Prostate gland (tissue), 2 donors: ENCODE measurements around the gene ADGRF5. TPM values are rescaled to one million over a fixed set of nuclear protein-coding genes. Genes with fewer than 3 reads are reported as not detected.

ENCODE experiments used
- DNase-seq: peaks from one replicate; pipeline ENCODE4 v3.0.0-alpha.2; 2019; ENCODE audit warnings: low spot score
- H3K27ac ChIP-seq, 2 donors: fragments of 200-600 bp; sonication (generic); 2 replicates each; pipeline ENCODE4 v1.5.1; 2017 to 2019
- H3K27me3 ChIP-seq: fragments of 200-600 bp; sonication (generic); replicated peaks from 2 replicates; pipeline ENCODE4 v1.5.1; 2019; ENCODE audit not compliant: insufficient read depth
- H3K36me3 ChIP-seq, 2 donors: fragments of 200-600 bp; sonication (generic); 1 replicate in 1 of 2; 2 replicates in 1 of 2; pipeline versions ENCODE4 v1.5.1 to v1.8.1; 2017 to 2019
- H3K4me1 ChIP-seq: fragments of 200-600 bp; sonication (generic); replicated peaks from 2 replicates; pipeline ENCODE4 v1.5.1; 2019
- H3K4me3 ChIP-seq, 2 donors: fragments of 200-600 bp; sonication (generic); 2 replicates each; pipeline ENCODE4 v1.5.1; 2017 to 2019
- H3K9me3 ChIP-seq: fragments of 200-600 bp; sonication (generic); 2 replicates; pipeline ENCODE4 v1.5.1; 2017
- POLR2A ChIP-seq: fragments of 450-650 bp; IDR thresholded peaks from one replicate; pipeline ENCODE4 v1.6.1; 2016; ENCODE audit warnings: antibody characterized with exemption, mild to moderate bottlenecking
- POLR2AphosphoS5 ChIP-seq: sonication (generic); formaldehyde crosslinking; IDR thresholded peaks from one replicate; pipeline ENCODE4 v1.6.1; 2017; ENCODE audit warnings: antibody characterized with exemption
- WGBS: methylation state at CpG from one replicate; pipeline ENCODE4 v1.1.5; 2018; 5-methylcytosine and 5-hydroxymethylcytosine counted together
- intact Hi-C: fragments of 100-400 bp; cut with DNase I; formaldehyde crosslinking; loops from one replicate; pipeline ENCODE4 v1.14.2; 2022
- total RNA-seq, 2 donors: library from RNA; depleted of rRNA; stranded (reverse); fragments of >200 nt; gene quantifications; one replicate each; pipeline ENCODE4 v1.1.0, GENCODE V29; 2016
- TF ChIP-seq, protein P1 (sequence below), 4 experiments: fragments of 200-600 bp in 2 of 4; fragments of 450-650 bp in 2 of 4; sonication (generic) in 2 of 4; IDR thresholded peaks; 1 replicate in 3 of 4; 2 replicates in 1 of 4; pipeline ENCODE4 v1.5.1; 2016 to 2019; ENCODE audit warnings: antibody characterized with exemption in 4 of 4, mild to moderate bottlenecking in 2 of 4, moderate library complexity in 2 of 4

The ADGRF5 gene
- total RNA-seq, 2 donors from 2014 or later = 4.7 to 16.1 TPM

GRCh38 chr6:46815130-46815529 lies 106.6 kb downstream of the ADGRF5 start:
- Histone ChIP-seq H3K9me3 (no peaks in the 10 kb centered on the region), H3K4me3 (no peak overlapping the region), H3K4me1 (no peaks in the 10 kb centered on the region), H3K36me3 (no peaks in the 10 kb centered on the region), H3K27me3 (no peaks in the 10 kb centered on the region), H3K27ac (no peak overlapping the region)
- 75% methylated on average over 4 of the region's 4 CpGs for WGBS
- intact Hi-C loops = no loop called here
- DNase-seq = no peak
- TF ChIP-seq POLR2AphosphoS5 = no peak
- TF ChIP-seq POLR2A = no peak
- TF ChIP-seq, protein P1, sequence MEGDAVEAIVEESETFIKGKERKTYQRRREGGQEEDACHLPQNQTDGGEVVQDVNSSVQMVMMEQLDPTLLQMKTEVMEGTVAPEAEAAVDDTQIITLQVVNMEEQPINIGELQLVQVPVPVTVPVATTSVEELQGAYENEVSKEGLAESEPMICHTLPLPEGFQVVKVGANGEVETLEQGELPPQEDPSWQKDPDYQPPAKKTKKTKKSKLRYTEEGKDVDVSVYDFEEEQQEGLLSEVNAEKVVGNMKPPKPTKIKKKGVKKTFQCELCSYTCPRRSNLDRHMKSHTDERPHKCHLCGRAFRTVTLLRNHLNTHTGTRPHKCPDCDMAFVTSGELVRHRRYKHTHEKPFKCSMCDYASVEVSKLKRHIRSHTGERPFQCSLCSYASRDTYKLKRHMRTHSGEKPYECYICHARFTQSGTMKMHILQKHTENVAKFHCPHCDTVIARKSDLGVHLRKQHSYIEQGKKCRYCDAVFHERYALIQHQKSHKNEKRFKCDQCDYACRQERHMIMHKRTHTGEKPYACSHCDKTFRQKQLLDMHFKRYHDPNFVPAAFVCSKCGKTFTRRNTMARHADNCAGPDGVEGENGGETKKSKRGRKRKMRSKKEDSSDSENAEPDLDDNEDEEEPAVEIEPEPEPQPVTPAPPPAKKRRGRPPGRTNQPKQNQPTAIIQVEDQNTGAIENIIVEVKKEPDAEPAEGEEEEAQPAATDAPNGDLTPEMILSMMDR (IDR thresholded peaks at IDR 0.05) = no peak

DNA sequence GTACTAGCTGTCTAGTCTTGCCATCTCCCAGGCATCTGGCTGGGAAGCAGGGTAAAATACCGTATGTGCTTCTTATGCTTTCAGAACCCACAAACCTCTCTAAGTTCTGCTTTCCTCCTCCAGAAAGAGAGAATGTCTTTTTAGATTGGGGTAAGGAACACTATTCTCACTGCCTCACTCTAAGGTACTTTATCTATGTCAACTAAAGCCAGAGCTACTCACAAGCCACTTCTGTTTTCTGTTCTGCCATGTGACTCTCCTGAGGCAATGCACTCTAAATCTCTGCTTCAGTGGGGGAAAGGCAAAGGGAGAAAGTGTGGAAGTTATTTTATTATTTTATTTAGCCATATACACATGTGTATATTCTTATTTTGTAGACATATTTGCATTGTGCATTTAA lies 112.9 kb downstream of the ADGRF5 start:
- DNase-seq = no peak
- no peak overlapping the region for H3K4me3 ChIP-seq
- no peak overlapping the region for H3K27ac ChIP-seq
- H3K4me1 ChIP-seq = no peaks in the 10 kb centered on the region
- intact Hi-C loops = no loop called here
- no peaks in the 10 kb centered on the region for H3K27me3 ChIP-seq
- TF ChIP-seq, protein P1 (IDR thresholded peaks at IDR 0.05) = no peak
- TF ChIP-seq POLR2A (no peak), POLR2AphosphoS5 (no peak)
- H3K9me3 ChIP-seq = no peaks in the 10 kb centered on the region
- no peaks in the 10 kb centered on the region for H3K36me3 ChIP-seq
- WGBS = 73% methylated on average over 1 of the region's 1 CpG

Other genes with a start within 250 kb of the ADGRF5 start
- gene TDRD6, start 234.1 kb downstream of the ADGRF5 start, total RNA-seq = 10 to 100 TPM in 1 of 2 donors, under 1 TPM in 1; 0.91 to 13.0 TPM
- gene PLA2G7, start 186.6 kb downstream of the ADGRF5 start, total RNA-seq = 10 to 100 TPM in 1 of 2 donors, 1 to 10 TPM in 1; 6.2 to 38.2 TPM
- gene ANKRD66, start 175.0 kb downstream of the ADGRF5 start, total RNA-seq = not detected
- gene MEP1A, start 128.5 kb downstream of the ADGRF5 start, total RNA-seq = under 1 TPM in 1 of 2 donors, not detected in 1; 0.34 TPM
- gene ADGRF1, start 120.4 kb upstream of the ADGRF5 start, total RNA-seq = 10 to 100 TPM in 1 of 2 donors, 1 to 10 TPM in 1; 5.6 to 11.5 TPM